Activated CD4-positive, alpha-beta T cell treated with anti-CD3 and anti-CD28 coated beads for 4 hours (primary cell): Measurements from ENCODE around the gene DGKB.

Experiments used
- DNase-seq, 2 donors: peaks; one replicate each; pipeline ENCODE4 v3.0.0-alpha.2; 2020

DGKB gene

DNA sequence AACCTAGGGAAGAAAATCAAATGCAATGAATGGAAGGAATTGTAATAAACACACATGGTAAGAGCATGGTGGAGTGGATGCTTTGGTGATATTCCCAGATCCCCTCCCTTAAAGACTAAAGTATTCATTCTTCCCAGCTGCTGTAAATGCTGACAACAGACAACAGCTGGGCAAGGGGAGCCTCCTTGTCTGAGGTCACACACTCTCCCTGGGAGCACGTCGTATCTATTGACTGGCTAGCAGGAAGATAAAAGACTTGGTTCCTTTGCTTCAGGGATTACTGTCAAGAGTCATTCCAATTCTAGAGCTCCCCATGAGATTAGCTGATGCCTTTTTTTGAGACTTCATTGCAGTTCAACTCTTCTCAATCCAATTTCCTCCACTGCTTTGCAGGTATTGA, 469.6 kb downstream of the DGKB start:
- DNase-seq = no peak

GRCh38 chr7:14430926-14431325, 471.6 kb downstream of the DGKB start:
- no peak for DNase-seq

- DNase-seq = no peak
Observed at GRCh38 chr7:14425559-14425958, 477.0 kb downstream of the DGKB start.

DNA sequence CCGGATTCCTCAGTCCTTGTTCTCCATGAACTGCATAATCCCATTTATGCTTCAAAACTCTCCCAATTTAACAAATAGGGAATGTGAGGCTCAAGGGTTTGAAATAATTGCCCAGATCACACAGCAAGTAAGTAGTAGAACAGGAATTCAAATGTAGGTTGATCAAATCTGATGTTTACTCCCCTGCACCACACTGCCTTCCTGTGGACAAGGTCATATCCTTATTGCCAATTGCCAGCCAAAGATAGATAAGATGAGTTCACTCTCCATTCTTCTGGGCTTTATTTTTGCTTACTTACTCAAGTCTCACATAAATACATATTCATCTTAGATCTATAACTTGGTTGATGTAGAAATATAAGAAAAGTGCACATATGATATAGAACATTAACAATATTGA, 477.9 kb downstream of the DGKB start:
- DNase-seq = no peak

GRCh38 chr7:14420768-14421167, 481.8 kb downstream of the DGKB start:
- DNase-seq = no peak

- no peak for DNase-seq
Observed at GRCh38 chr7:14419531-14419930, 483.0 kb downstream of the DGKB start.

DNA sequence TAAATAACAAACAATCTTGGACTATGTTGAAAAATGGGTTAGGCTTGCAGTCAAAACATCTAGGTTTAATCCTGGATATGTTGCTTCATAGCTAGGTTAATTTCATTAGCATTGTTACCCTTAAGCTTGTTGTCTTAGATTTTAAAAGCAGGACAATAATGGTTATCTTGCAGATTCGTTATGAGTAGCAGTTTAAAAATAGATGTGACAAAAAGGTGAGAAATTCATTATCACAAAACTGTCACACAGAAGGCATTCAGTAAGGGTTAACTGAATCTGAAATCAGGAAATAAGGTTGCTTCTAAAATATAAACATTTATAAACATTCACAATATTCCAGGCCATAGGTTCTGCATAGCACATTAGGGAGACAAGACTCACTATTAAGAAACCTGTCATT, 483.9 kb downstream of the DGKB start:
- DNase-seq = no peak

- no peak for DNase-seq
Observed at GRCh38 chr7:14414274-14414986, 488.1 kb downstream of the DGKB start.

DNA sequence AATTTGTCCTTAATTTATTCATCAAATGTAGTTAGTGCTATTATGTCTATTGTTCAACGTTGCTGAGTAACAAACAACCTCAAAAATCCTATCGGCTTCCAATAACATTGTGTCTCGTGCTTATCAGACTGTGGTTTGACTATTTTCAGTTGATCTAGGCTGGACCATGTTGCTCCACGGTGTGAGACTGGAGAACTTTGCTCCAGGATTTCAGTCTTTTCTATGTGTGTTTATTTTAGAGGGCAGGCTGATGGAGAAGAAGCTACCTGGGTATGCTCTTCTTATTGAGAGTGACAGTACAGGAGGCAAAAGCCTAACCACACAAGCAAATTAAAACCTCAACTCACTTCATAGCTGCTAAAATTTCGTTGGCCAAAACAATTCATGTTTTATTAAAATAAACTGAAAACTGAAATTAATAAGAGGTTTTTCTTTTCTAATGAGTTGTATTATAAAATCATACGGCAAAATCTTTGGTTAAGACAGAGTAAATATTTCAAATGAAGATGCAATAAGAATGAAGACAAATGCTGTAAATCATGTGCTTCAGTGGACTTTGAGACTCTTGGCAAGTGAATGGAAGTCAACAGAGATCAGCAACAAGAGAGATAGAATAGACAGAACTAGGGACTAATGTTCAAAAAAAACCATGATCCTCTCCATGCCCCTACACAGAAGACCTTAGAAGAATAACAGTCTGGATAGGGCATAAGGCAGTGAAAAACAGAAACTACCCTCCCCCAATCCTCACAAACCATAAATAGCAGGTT, 495.1 kb downstream of the DGKB start:
- DNase-seq = no peak

- DNase-seq = no peak
Observed at GRCh38 chr7:14403587-14403986, 499.0 kb downstream of the DGKB start.

DNA sequence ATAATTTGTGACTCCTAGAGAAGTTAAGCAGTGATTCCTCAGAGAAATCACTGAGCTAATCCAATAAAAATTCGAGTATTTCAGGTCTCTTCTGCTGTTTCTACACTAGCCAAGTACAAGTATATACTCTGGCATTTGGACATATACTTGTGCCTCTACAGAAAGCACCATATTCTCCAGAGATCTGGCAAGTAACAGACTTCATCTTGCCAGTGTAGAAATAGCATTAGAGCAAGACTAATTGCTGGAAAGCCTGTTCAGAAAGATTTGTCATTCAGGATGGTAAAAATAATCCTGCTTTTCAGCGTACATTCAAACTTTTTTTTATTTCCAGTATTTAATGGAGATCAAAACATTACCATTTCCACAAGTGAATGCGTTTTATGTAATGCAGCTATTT, 502.3 kb downstream of the DGKB start:
- no peak for DNase-seq

- DNase-seq = no peak
Observed at GRCh38 chr7:14398526-14398925, 504.0 kb downstream of the DGKB start.

DNA sequence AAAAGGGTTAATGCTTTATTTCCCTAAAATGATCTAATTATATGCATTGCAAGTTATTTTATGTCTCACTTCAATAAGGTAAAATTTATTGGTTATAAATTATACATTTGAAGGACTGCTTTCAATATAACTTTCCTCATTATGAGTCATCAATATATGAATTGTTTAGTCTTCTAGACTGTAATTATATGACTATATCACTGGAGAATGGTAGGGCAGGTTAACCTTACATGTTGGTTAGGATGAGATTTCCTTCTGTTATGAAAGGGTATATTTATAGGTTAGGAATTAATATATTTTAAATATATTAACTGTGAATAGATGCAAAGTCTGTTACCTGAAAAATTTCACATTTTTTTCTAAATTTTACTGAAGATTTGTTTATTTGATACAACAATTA, 506.7 kb downstream of the DGKB start:
- DNase-seq = no peak

- DNase-seq = no peak
Observed at GRCh38 chr7:14394786-14395185, 507.8 kb downstream of the DGKB start.

- no peak for DNase-seq
Observed at GRCh38 chr7:14389595-14389994, 513.0 kb downstream of the DGKB start.

GRCh38 chr7:14389181-14389591, 513.4 kb downstream of the DGKB start:
- DNase-seq = no peak

DNA sequence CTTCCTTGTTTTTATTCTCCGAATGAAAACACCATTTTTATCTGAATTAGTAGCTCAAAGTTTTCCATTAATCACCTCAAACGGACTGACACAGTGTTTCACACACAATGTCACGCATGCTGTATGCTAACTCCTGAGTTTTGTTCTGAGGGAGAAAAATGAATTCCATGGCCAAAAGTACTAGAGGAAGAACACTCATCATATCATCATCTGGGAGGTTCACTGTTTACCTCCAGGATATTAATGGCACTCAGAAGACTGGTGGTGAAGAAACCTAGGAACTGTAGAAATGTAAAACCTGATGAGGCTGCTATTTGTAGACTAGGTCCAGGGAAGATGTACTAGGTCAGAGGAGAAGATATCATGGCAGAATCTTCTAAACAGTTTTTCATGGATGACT, 517.5 kb downstream of the DGKB start:
- DNase-seq = no peak

DNA sequence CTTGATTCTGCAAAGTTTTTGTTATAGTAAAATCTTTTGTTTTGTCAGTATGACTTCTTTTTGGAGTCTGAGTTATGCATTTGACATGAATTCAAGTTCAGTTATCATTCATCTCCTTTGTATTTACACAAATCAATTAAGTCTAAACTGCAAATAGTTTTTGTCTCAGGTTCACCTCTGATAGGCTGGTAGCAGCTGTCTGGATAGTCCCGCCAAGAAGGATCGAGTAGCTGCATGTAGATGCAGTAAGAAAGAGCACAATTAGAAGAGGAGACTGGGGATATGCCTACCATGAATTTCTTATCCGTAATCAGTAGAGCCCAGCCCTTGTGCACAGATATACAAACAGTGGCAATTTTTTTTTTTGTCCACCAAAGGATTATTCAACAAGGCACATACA, 520.6 kb downstream of the DGKB start:
- no peak for DNase-seq

GRCh38 chr7:14381306-14381705, 521.2 kb downstream of the DGKB start:
- DNase-seq = no peak

- no peak for DNase-seq
Observed at GRCh38 chr7:14380881-14381280, 521.7 kb downstream of the DGKB start.

- DNase-seq = no peak
Observed at GRCh38 chr7:14377646-14378266, 524.8 kb downstream of the DGKB start.

DNA sequence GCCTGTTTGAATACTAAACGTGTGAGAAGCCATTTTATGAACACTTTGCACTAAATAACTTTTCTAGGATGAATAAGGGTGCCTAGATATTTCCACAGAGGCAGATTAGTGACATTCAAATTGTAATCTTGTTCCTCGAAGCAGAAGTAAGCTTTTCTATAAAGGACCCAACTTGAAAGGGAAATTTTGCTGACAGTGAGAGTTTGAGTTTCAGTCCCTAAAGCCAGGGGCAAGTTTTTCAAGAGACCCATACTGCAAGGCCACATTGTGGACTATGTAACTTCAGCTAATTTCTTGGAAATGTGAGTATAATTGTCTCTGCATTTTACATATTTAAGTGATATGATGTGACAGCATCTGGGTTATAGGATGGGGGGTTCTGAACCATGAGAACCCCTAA, 525.8 kb downstream of the DGKB start:
- no peak for DNase-seq

DNA sequence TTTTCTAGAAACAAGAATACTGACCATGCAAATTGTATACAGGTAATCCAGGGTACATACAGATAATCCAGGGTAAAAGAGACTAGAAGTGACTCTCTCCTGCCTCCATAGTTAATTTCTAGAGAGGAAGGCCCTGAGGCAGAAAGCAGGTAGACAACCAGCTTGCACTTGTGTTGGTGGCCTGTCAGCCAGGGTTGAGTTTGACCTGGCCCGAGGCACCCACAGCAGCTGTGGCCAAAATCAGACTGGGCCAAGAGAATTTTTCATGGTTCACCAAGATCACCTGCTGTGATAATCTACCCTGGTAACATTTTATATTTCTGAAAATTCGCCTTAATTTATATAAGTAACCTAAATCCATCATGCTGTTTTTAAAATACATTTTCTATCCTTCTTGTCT, 526.6 kb downstream of the DGKB start:
- DNase-seq = no peak

- no peak for DNase-seq
Observed at GRCh38 chr7:14374336-14374735, 528.2 kb downstream of the DGKB start.
